GM23338 (cell line): ENCODE data around the gene STRBP. TPM values are rescaled to one million over a fixed set of nuclear protein-coding genes. Genes with fewer than 3 reads are reported as not detected.
"Not testable (repeated sequence)": the region's sequence is repeated elsewhere in the genome, so short reads cannot be mapped to it uniquely, and the experiment has no call there.

Source experiments
- ATAC-seq: fragments of 200-7000 bp; cut with Tn5 transposase; 3 replicates; pipeline ENCODE4 v1.9.1; 2020
- DNase-seq: peaks from one replicate; pipeline ENCODE4 v3.0.0-alpha.2; 2015; ENCODE audit warnings: low spot score
- H2AFZ ChIP-seq: fragments of 200-600 bp; sonication (generic); 2 replicates; pipeline ENCODE4 v1.8.0; 2016; ENCODE audit warnings: antibody characterized with exemption, mild to moderate bottlenecking, moderate library complexity
- H3F3A ChIP-seq: fragments of 200-600 bp; sonication (generic); replicated peaks from 2 replicates; pipeline ENCODE4 v1.8.0; 2017; ENCODE audit warnings: antibody characterized with exemption, mixed run types, low read depth
- H3K27ac ChIP-seq: fragments of 200-600 bp; sonication (generic); 2 replicates; pipeline ENCODE4 v1.6.1; 2016; ENCODE audit warnings: low read depth
- H3K27me3 ChIP-seq: fragments of 200-600 bp; sonication (generic); 2 replicates; pipeline ENCODE4 v1.8.0; 2016; ENCODE audit warnings: mild to moderate bottlenecking, mixed run types, moderate library complexity; ENCODE audit not compliant: insufficient read depth
- H3K36me3 ChIP-seq: fragments of 200-600 bp; sonication (generic); 2 replicates; pipeline ENCODE4 v1.8.0; 2016; ENCODE audit warnings: mild to moderate bottlenecking; ENCODE audit not compliant: insufficient read depth
- H3K4me1 ChIP-seq: fragments of 200-600 bp; sonication (generic); 2 replicates; pipeline ENCODE4 v1.8.0; 2016; ENCODE audit warnings: mild to moderate bottlenecking, moderate library complexity; ENCODE audit not compliant: insufficient read depth
- H3K4me2 ChIP-seq: fragments of 200-600 bp; sonication (generic); 2 replicates; pipeline ENCODE4 v1.7.1; 2017; ENCODE audit warnings: mixed run types
- H3K4me3 ChIP-seq: fragments of 200-600 bp; sonication (generic); 2 replicates; pipeline ENCODE4 v1.6.1; 2016; ENCODE audit warnings: mixed run types
- H3K79me2 ChIP-seq: fragments of 200-600 bp; sonication (generic); replicated peaks from 2 replicates; pipeline ENCODE4 v1.8.0; 2017; ENCODE audit warnings: mild to moderate bottlenecking; ENCODE audit not compliant: insufficient read depth
- H3K9me2 ChIP-seq: fragments of 200-600 bp; sonication (generic); 2 replicates; pipeline ENCODE4 v1.8.0; 2017; ENCODE audit not compliant: insufficient read depth
- H4K20me1 ChIP-seq: fragments of 200-600 bp; sonication (generic); replicated peaks from 2 replicates; pipeline ENCODE4 v1.8.0; 2017; ENCODE audit warnings: mild to moderate bottlenecking; ENCODE audit not compliant: insufficient read depth
- H3K27ac Mint-ChIP-seq: 2 replicates; pipeline ENCODE4 v1.8.0; 2020; ENCODE audit warnings: inconsistent platforms, mild to moderate bottlenecking, moderate library complexity, mixed read lengths
- H3K27me3 Mint-ChIP-seq: 3 replicates; pipeline ENCODE4 v1.8.0; 2022; ENCODE audit warnings: low read depth, mild to moderate bottlenecking, moderate library complexity, mixed read lengths, inconsistent platforms; ENCODE audit not compliant: insufficient read depth, poor library complexity
- H3K36me3 Mint-ChIP-seq: 3 replicates; pipeline ENCODE4 v1.8.0; 2021; ENCODE audit warnings: low read depth, mild to moderate bottlenecking, inconsistent platforms, moderate library complexity, mixed read lengths
- H3K4me1 Mint-ChIP-seq: 3 replicates; pipeline ENCODE4 v1.8.0; 2020; ENCODE audit warnings: mild to moderate bottlenecking, inconsistent platforms, mixed read lengths
- H3K4me3 Mint-ChIP-seq: 3 replicates; pipeline ENCODE4 v1.8.0; 2021; ENCODE audit warnings: moderate library complexity, mild to moderate bottlenecking, inconsistent platforms, mixed read lengths
- H3K9me3 Mint-ChIP-seq: 3 replicates; pipeline ENCODE4 v1.8.0; 2020; ENCODE audit warnings: moderate library complexity, mild to moderate bottlenecking, inconsistent platforms, mixed read lengths
- CREB1 ChIP-seq: fragments of 250-450 bp; sonication (Bioruptor Pico); IDR thresholded peaks from 2 replicates; pipeline ENCODE4 v1.5.0; 2020; ENCODE audit warnings: low read depth, mild to moderate bottlenecking, moderate library complexity
- CTCF ChIP-seq, 2 experiments: fragments of 200-600 bp in 1 of 2; sonication (generic) in 1 of 2; conservative IDR thresholded peaks; 2 replicates each; pipeline versions ENCODE4 v1.5.1 to v1.6.1; 2016 to 2017; ENCODE audit warnings: antibody characterized with exemption in 2 of 2, low read depth in 2 of 2, mild to moderate bottlenecking in 2 of 2, moderate library complexity in 1 of 2
- EZH2phosphoT487 ChIP-seq: fragments of 200-600 bp; sonication (generic); IDR thresholded peaks from one replicate; pipeline ENCODE4 v1.8.1; 2018; ENCODE audit warnings: antibody characterized with exemption; ENCODE audit not compliant: unreplicated experiment
- JUNB ChIP-seq: IDR thresholded peaks from one replicate; pipeline ENCODE4 v1.6.1; 2016; ENCODE audit warnings: antibody characterized with exemption; ENCODE audit not compliant: unreplicated experiment
- STAT1 ChIP-seq: IDR thresholded peaks from one replicate; pipeline ENCODE4 v1.6.1; 2016; ENCODE audit warnings: antibody characterized with exemption; ENCODE audit not compliant: unreplicated experiment
- ZNF114 ChIP-seq: fragments of 250-450 bp; sonication (Bioruptor Pico); IDR thresholded peaks from 2 replicates; pipeline ENCODE4 v1.5.0; 2020; ENCODE audit warnings: mild to moderate bottlenecking, moderate library complexity
- polyA plus RNA-seq: library from polyadenylated mRNA; unstranded; fragments of >200 nt; fragmentation: Nextera tagmentation; extraction: Ambion mirVana; gene quantifications from 2 replicates; pipeline ENCODE4 v1.2.1, GENCODE V29; 2016
- total RNA-seq: library from RNA; depleted of rRNA; stranded (reverse); fragments of >200 nt; shearing (Covaris generic); gene quantifications from 2 replicates; pipeline ENCODE4 v1.2.3, GENCODE V29; 2014
- TF ChIP-seq, protein P1 (sequence below): IDR thresholded peaks from 2 replicates; pipeline ENCODE4 v1.6.1; 2016; ENCODE audit warnings: antibody characterized with exemption
- TF ChIP-seq, protein P2 (sequence below): IDR thresholded peaks from one replicate; pipeline ENCODE4 v1.6.1; 2018; ENCODE audit warnings: antibody characterized with exemption; ENCODE audit not compliant: unreplicated experiment

The STRBP gene
- total and polyA plus RNA-seq, 2 experiments from 2014 or later: 80.5 to 116 TPM

- TF ChIP-seq, protein P1, sequence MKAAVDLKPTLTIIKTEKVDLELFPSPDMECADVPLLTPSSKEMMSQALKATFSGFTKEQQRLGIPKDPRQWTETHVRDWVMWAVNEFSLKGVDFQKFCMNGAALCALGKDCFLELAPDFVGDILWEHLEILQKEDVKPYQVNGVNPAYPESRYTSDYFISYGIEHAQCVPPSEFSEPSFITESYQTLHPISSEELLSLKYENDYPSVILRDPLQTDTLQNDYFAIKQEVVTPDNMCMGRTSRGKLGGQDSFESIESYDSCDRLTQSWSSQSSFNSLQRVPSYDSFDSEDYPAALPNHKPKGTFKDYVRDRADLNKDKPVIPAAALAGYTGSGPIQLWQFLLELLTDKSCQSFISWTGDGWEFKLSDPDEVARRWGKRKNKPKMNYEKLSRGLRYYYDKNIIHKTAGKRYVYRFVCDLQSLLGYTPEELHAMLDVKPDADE: no peak
- TF ChIP-seq ZNF114 (CRISPR knock-in tag) (no peak), EZH2phosphoT487 (no peak), CTCF (conservative IDR thresholded peaks at IDR 0.05; ENCODE audit: low read depth in 2 of 2) (no peak), CREB1 (no peak), STAT1 (no peak), JUNB (no peak)
- TF ChIP-seq, protein P2, sequence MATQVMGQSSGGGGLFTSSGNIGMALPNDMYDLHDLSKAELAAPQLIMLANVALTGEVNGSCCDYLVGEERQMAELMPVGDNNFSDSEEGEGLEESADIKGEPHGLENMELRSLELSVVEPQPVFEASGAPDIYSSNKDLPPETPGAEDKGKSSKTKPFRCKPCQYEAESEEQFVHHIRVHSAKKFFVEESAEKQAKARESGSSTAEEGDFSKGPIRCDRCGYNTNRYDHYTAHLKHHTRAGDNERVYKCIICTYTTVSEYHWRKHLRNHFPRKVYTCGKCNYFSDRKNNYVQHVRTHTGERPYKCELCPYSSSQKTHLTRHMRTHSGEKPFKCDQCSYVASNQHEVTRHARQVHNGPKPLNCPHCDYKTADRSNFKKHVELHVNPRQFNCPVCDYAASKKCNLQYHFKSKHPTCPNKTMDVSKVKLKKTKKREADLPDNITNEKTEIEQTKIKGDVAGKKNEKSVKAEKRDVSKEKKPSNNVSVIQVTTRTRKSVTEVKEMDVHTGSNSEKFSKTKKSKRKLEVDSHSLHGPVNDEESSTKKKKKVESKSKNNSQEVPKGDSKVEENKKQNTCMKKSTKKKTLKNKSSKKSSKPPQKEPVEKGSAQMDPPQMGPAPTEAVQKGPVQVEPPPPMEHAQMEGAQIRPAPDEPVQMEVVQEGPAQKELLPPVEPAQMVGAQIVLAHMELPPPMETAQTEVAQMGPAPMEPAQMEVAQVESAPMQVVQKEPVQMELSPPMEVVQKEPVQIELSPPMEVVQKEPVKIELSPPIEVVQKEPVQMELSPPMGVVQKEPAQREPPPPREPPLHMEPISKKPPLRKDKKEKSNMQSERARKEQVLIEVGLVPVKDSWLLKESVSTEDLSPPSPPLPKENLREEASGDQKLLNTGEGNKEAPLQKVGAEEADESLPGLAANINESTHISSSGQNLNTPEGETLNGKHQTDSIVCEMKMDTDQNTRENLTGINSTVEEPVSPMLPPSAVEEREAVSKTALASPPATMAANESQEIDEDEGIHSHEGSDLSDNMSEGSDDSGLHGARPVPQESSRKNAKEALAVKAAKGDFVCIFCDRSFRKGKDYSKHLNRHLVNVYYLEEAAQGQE: no peak
These were observed 77.1 kb downstream of the STRBP start (continued) for GRCh38 chr9:123191260-123191659.

DNA sequence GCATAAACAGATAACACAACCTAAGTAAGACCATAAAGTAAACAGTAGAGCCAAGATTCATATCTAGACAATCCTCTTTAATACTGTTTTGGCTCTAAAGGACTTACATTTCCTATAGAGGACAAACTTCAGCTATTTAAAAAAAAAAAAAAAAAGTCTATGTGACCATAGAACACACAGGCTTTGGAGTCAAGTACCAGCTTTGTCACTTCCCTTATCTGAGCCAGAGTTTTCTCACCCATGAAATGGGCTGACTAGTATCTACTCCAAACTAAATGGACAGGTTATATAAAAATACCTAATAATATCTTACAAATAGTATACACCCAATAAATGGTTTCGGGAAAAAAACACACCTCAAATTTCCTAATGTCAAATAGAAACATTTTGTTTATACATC lies 81.3 kb downstream of the STRBP start:
- ATAC-seq (no peak), DNase-seq (no peak)
- Mint-ChIP-seq H3K4me3 (no peak overlapping the region), H3K9me3 (peaks cover 4% of the 10 kb centered on the region; the same call in 2 of the 3 replicates), H3K27ac (no peak overlapping the region), H3K4me1 (peaks cover 9% of the 10 kb centered on the region; the same call in 2 of the 3 replicates), H3K27me3 (no peaks in the 10 kb centered on the region), H3K36me3 (peaks cover 13% of the 10 kb centered on the region; the same call in 2 of the 3 replicates)
- TF ChIP-seq CTCF (conservative IDR thresholded peaks at IDR 0.05; ENCODE audit: low read depth in 2 of 2): no peak
- TF ChIP-seq ZNF114 (CRISPR knock-in tag): no peak
- TF ChIP-seq, protein P1: no peak
- no peak for TF ChIP-seq JUNB
- no peak overlapping the region for H3K27ac ChIP-seq
- H3K4me2 ChIP-seq: no peak overlapping the region
- H3K79me2 ChIP-seq: peaks cover 68% of the 10 kb centered on the region
- H3K36me3 ChIP-seq: no peaks in the 10 kb centered on the region
- H4K20me1 ChIP-seq: 0 out of 2 replicates have a peak, but pooled peaks cover 4% of the 10 kb centered on the region
- no peaks in the 10 kb centered on the region for H3K27me3 ChIP-seq
- no peak overlapping the region for H2AFZ ChIP-seq
- no peaks in the 10 kb centered on the region for H3F3A ChIP-seq
- no peaks in the 10 kb centered on the region for H3K9me2 ChIP-seq
- no peak overlapping the region for H3K4me3 ChIP-seq
- peaks cover 23% of the 10 kb centered on the region for H3K4me1 ChIP-seq

- H3K27ac ChIP-seq, H3K4me3 ChIP-seq, H3K27ac Mint-ChIP-seq, ATAC-seq, DNase-seq, H3K27me3 ChIP-seq, H4K20me1 ChIP-seq, H3K36me3 ChIP-seq, H3K9me2 ChIP-seq, H3K4me2 ChIP-seq, H3K4me3 Mint-ChIP-seq, H3F3A ChIP-seq, H2AFZ ChIP-seq, H3K9me3 Mint-ChIP-seq, H3K27me3 Mint-ChIP-seq: not testable (repeated sequence)
- Histone ChIP-seq H3K4me1 (peaks cover 19% of the 10 kb centered on the region), H3K79me2 (peaks cover 56% of the 10 kb centered on the region)
- Mint-ChIP-seq H3K36me3 (peaks cover 16% of the 10 kb centered on the region; the same call in 2 of the 3 replicates), H3K4me1 (peaks cover 12% of the 10 kb centered on the region; the same call in 2 of the 3 replicates)
These were observed 82.4 kb downstream of the STRBP start for GRCh38 chr9:123186029-123186428.
